ENCODE measurements around the gene NR1H4. TPM values are rescaled to one million over a fixed set of nuclear protein-coding genes. Genes with fewer than 3 reads are reported as not detected.

Gene NR1H4
- total and polyA plus RNA-seq, 8 donors, result 0.20 to 0.72 (median 0.44) TPM; not detected in 2

DNA sequence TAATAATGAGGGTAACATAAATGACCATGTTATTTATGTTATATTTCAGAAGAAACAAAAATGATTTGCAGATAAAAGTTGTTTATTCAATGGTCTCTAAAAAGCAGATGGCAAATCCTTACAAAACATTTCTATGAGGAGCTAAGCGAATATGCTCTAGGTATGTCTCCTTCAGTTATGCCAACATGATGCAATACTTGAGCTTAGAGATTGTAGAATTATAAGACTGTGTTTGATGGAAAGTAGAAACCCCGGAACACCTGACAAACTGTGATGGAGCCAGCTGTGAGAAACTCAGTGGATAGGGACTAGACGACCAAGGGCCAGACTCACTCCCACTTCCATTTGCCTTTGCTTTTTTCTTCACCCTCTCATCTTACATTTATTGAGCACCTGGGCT lies 17.8 kb upstream of the NR1H4 start:
- ATAC-seq (no peak), DNase-seq (no peak)
- Histone ChIP-seq H3K27ac (no peak overlapping the region), H3K27me3 (no peaks in the 10 kb centered on the region), H3K4me3 (no peak overlapping the region), H3K36me3 (no peaks in the 10 kb centered on the region), H3K4me1 (no peaks in the 10 kb centered on the region), H3K9me3 (no peaks in the 10 kb centered on the region)
- TF ChIP-seq, protein P1, sequence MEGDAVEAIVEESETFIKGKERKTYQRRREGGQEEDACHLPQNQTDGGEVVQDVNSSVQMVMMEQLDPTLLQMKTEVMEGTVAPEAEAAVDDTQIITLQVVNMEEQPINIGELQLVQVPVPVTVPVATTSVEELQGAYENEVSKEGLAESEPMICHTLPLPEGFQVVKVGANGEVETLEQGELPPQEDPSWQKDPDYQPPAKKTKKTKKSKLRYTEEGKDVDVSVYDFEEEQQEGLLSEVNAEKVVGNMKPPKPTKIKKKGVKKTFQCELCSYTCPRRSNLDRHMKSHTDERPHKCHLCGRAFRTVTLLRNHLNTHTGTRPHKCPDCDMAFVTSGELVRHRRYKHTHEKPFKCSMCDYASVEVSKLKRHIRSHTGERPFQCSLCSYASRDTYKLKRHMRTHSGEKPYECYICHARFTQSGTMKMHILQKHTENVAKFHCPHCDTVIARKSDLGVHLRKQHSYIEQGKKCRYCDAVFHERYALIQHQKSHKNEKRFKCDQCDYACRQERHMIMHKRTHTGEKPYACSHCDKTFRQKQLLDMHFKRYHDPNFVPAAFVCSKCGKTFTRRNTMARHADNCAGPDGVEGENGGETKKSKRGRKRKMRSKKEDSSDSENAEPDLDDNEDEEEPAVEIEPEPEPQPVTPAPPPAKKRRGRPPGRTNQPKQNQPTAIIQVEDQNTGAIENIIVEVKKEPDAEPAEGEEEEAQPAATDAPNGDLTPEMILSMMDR (IDR thresholded peaks at IDR 0.05), result no peak
- intact Hi-C loops (cut with DNase I), result no loop called here

DNA sequence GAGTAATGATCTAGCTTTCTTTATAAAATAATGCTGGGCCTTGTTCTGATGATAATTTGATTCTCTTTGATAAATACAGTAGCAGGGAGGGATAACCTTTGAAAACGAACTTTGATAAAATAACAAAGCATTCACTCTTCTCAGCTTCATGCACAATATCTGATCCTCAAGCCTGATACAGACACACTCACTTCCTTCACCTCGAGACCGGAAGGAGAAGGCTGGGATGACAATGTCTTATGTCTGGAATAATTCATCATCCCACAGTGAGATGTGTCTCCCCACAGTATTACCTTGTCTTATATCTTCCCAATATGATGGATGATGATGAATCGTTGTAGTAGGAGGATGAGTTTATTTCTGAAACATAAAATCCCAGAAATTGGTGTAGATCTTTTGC lies 15.5 kb upstream of the NR1H4 start:
- Histone ChIP-seq H3K36me3 (no peaks in the 10 kb centered on the region), H3K27ac (no peak overlapping the region), H3K4me1 (no peaks in the 10 kb centered on the region), H3K27me3 (no peaks in the 10 kb centered on the region), H3K9me3 (no peaks in the 10 kb centered on the region), H3K4me3 (no peak overlapping the region)
- intact Hi-C loops (cut with DNase I), result no loop called here
- TF ChIP-seq, protein P1 (IDR thresholded peaks at IDR 0.05), result no peak
- no peak for ATAC-seq
- DNase-seq, result no peak

DNA sequence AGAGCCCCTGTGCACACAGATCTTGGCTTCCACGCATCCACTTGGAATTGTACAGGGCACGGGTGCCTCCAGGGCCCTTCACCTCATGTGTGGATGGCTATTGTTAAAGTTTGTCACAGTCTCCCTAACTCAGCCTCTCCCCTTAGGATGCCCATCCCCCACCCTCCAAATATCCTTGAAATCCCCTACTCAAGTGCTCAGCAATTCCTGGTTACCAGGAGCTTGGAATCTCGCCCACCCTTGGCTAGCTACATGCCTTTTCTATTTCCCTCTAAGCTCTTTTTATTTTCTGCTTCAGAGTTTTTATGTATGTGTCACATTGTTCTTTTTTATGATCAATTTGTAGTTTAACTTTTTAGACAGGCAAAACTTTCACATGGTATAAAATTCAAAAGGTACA lies 13.0 kb upstream of the NR1H4 start:
- H3K9me3 ChIP-seq, result no peaks in the 10 kb centered on the region
- intact Hi-C loops (cut with DNase I), result no loop called here
- TF ChIP-seq, protein P1 (IDR thresholded peaks at IDR 0.05), result no peak
- no peak overlapping the region for H3K27ac ChIP-seq
- no peaks in the 10 kb centered on the region for H3K27me3 ChIP-seq
- H3K4me1 ChIP-seq, result no peaks in the 10 kb centered on the region
- H3K36me3 ChIP-seq, result no peaks in the 10 kb centered on the region
- no peak overlapping the region for H3K4me3 ChIP-seq
- DNase-seq (no peak), ATAC-seq (no peak)

DNA sequence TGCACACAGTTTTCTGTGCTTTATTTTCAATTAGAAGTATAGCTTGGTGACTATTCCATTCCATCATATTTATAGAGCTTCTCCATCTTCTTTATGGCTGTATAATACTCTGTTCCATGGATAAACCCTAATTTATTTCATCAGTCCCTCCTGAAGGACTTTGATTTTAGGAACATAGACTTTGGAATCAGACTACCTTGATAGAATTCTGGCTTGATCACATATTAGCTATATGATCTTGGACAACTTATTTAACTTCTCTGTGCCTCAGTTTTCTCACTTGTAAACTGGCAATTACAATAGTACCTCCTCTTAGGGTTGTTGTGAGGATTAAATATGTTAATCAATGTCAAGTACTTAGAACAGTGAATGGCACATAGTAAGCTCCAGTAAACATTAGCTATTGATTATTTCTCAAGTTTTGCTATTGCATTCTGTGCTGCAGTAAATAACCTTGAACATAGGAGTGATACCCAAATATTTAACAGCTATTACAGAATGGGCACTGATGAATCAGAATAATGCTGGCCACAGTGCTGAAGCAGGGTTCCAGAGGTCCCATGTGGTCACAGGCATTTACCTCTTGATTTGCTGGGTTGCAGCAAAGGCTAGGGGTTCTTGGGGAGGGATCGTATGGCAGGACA lies 12.2 kb upstream of the NR1H4 start:
- H3K9me3 ChIP-seq, result no peaks in the 10 kb centered on the region
- no peak for ATAC-seq
- H3K36me3 ChIP-seq, result no peaks in the 10 kb centered on the region
- H3K4me3 ChIP-seq, result no peak overlapping the region
- TF ChIP-seq, protein P1 (IDR thresholded peaks at IDR 0.05), result no peak
- no peak overlapping the region for H3K27ac ChIP-seq
- DNase-seq, result no peak
- no peaks in the 10 kb centered on the region for H3K27me3 ChIP-seq
- no peaks in the 10 kb centered on the region for H3K4me1 ChIP-seq
- intact Hi-C loops (cut with DNase I), result no loop called here

DNA sequence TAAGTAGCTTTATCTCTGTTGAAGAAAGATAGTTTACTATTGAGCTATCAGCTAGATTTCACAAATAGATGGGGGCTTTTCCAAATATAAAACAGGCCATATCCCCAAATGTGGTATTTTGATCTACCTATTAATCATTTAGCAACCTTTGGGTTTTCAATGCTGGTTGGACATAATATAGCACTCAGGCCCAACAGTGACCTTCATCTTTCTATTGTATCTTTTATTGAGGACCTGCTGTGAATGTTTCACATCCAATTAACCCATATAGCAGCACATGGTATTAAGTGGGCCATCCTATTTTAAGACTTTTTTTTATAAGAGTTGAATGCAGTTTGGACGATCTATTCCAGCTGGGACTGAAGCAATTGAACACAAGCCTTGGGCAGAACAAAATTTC lies 10.0 kb upstream of the NR1H4 start:
- DNase-seq, result no peak
- Histone ChIP-seq H3K4me3 (no peak overlapping the region), H3K36me3 (no peaks in the 10 kb centered on the region), H3K9me3 (no peaks in the 10 kb centered on the region), H3K4me1 (no peaks in the 10 kb centered on the region), H3K27ac (no peak overlapping the region), H3K27me3 (no peaks in the 10 kb centered on the region)
- ATAC-seq, result no peak
- TF ChIP-seq, protein P1 (IDR thresholded peaks at IDR 0.05), result no peak
- intact Hi-C loops (cut with DNase I), result no loop called here

All from left lung (tissue), 10 donors.